GM13976 (cell line): ENCODE results near the gene PLA2G7.

Experiments
- DNase-seq: peaks from one replicate; pipeline ENCODE4 v3.0.0; 2012; ENCODE audit warnings: low spot score
- CTCF ChIP-seq: IDR thresholded peaks from 2 replicates; pipeline ENCODE4 v1.5.1; 2012; ENCODE audit warnings: borderline replicate concordance, mild to moderate bottlenecking; ENCODE audit not compliant: insufficient read depth; ENCODE audit errors: extremely low read depth, missing control alignments, control extremely low read depth
- in situ Hi-C: fragments of 300-500 bp; cut with MboI; formaldehyde crosslinking; loops from one replicate; pipeline ENCODE4 v1.12.0; 2022; ENCODE audit warnings: low sequenced_read_pairs, mixed read lengths, inconsistent platforms; ENCODE audit not compliant: unreplicated experiment

Gene PLA2G7

GRCh38 chr6:46758960-46759753 is 24.0 kb upstream of the PLA2G7 start:
- no peak for DNase-seq
- in situ Hi-C loops = no loop called here
- no peak for TF ChIP-seq CTCF

- in situ Hi-C loops = no loop called here
- DNase-seq = no peak
Observed at GRCh38 chr6:46757214-46757596, 22.0 kb upstream of the PLA2G7 start.

GRCh38 chr6:46756469-46757213 is 21.5 kb upstream of the PLA2G7 start:
- in situ Hi-C loops = no loop called here
- DNase-seq = no peak
- no peak for TF ChIP-seq CTCF

More at GRCh38 chr6:46757214-46757596, 22.0 kb upstream of the PLA2G7 start:
- no peak for TF ChIP-seq CTCF

GRCh38 chr6:46755865-46756264 is 20.7 kb upstream of the PLA2G7 start:
- no peak for DNase-seq
- no peak for TF ChIP-seq CTCF
- in situ Hi-C loops = no loop called here

GRCh38 chr6:46751658-46752057 is 16.5 kb upstream of the PLA2G7 start:
- in situ Hi-C loops = no loop called here
- DNase-seq = no peak
- TF ChIP-seq CTCF = no peak

GRCh38 chr6:46749731-46750130 is 14.6 kb upstream of the PLA2G7 start:
- TF ChIP-seq CTCF = no peak
- DNase-seq = no peak
- in situ Hi-C loops = no loop called here
